IMR-90 (cell line): ENCODE data around the gene THBS1.

Experiments used
- CTCF ChIP-seq: conservative IDR thresholded peaks from 2 replicates; pipeline ENCODE4 v1.5.1; 2012; ENCODE audit warnings: mild to moderate bottlenecking, low read depth, low read length, improper control_type of control experiment
- ELK1 ChIP-seq: fragments of 150-350 bp; IDR thresholded peaks from 2 replicates; pipeline ENCODE4 v1.6.1; 2016; ENCODE audit warnings: low read depth, mild to moderate bottlenecking, low read length, moderate library complexity, borderline replicate concordance
- MAFK ChIP-seq: IDR thresholded peaks from 2 replicates; pipeline ENCODE4 v1.6.1; 2012; ENCODE audit warnings: low read depth, low read length, improper control_type of control experiment
- POLR2A ChIP-seq: IDR thresholded peaks from 2 replicates; pipeline ENCODE4 v1.6.1; 2012; ENCODE audit warnings: mild to moderate bottlenecking, low read depth, low read length

- TF ChIP-seq MAFK (no peak), POLR2A (no peak), CTCF (no peak), ELK1 (no peak)
These were observed 61.2 kb downstream of the THBS1 start for GRCh38 chr15:39642011-39642640.
